DMS79 (cell line): ENCODE measurements around the gene DBNL.
A peak's percentile ranks its signal among the peaks of the same experiment; 100 is the strongest.
"Not testable (repeated sequence)": the region's sequence is repeated elsewhere in the genome, so short reads cannot be mapped to it uniquely, and the experiment has no call there.

Experiments
- DNase-seq: peaks from one replicate; lab custom pipeline; 2025; lab: John Stamatoyannopoulos, UW

DBNL gene

DNA sequence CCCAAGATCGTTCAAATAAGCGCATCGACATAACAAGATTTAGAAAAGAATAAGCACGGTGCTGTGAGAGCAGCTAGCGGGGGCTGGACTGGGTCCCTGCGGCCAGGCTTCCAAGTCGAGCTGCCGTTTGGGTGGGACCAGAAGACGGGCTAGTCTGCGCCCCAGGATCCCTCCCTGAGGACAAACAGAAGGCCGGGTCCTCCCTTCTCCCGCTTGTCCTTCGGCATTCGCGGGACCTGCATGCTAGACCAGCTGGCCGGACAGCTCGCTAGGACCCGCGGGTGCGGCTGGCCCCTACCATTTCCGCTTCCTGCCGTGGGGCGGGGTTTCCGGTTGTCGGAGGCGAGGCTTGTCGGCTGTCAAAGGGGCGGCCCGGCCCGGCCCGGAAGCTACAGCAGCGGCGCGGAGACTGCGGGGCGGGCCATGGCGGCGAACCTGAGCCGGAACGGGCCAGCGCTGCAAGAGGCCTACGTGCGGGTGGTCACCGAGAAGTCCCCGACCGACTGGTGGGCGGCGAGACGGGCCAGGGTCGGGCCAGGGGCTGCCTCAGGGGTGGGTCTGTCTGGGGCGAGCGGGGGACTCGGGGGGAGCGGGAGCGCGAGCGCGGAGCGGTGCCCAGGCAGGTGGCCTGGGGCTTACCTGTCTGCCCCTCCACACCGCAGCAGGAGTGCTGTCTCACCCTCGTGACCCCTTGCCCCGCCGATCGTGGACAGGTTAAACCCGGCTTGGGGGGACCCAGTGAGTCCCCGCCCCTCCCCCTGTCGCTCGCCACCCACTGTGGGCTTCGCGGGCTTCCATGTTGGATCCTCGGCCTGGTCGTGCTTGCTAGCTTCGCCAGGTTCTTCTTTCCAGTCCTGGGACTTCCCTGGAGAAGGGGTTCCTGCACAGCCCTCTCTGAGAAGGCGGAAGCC is at the start of gene DBNL:
Gene DBNL (plus strand): TSS at position 388 of the 911 bp plus-strand sequence. CDS start 36 bp downstream, at position 424.
- DNase-seq: peak; percentile 80

DNA sequence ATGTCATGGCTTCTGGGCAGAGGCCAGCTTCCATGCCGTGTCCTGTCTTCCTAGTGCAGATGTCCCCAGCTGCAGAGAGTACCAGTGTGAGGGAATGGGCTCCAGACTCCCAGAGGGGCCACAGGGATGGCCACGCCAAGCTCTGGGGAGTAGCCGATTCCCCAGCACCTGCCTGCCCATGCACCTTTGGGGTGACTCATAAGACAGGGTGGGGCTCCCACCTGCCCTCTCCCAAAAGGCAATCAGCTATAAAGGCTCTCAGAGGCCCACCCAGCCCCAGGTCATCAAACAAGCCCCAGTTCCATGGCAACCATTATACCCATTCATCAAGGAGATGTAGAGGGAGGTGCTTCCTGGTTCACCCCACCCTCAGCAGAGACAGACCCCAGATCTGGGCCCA is 47.0 kb upstream of the DBNL start, which contains the start of gene SPDYE1:
Gene SPDYE1 (plus strand): TSS at position 366 of the 400 bp plus-strand sequence. CDS start 2,053 bp downstream, outside the sequence.
- not testable (repeated sequence) for DNase-seq

DNA sequence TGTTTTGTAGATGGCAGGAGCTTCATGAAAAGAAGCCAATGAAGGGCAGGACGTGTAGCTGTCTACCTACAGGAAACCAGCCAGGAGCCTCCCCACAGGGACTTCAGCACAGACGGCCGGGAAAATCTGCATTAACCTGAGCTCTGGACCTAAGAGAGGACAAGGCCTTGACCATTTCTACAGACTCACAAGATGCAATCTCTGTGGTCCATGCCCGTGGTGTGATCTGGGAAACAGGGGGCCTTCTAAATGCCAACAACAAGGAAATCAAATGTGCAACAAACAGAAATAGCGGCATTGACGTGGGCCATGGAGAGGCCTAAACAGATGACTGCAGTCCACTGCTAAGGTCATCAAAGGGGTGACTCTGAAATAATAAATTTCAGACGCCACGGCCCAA is 32.4 kb upstream of the DBNL start:
- not testable (repeated sequence) for DNase-seq

DNA sequence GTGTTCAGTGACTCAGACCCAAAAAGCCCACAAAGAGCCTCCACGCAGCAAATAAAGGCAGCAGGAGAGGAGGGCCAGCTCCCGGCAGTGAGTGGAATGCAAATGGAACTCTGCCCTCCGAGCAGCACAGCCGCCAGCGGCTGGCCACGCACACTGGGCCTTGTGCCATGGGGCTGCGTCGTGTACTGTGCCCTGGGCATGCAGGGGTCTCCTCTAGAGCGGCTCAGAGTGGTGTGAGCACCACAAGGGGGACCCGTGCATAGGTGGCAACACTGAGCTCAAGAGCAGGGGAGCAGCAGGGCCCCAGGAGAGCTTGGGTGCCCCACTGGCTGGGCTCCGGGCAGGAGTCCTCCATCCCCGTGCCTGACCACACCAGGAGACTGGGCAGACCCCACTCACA is 29.4 kb upstream of the DBNL start:
- not testable (repeated sequence) for DNase-seq

DNA sequence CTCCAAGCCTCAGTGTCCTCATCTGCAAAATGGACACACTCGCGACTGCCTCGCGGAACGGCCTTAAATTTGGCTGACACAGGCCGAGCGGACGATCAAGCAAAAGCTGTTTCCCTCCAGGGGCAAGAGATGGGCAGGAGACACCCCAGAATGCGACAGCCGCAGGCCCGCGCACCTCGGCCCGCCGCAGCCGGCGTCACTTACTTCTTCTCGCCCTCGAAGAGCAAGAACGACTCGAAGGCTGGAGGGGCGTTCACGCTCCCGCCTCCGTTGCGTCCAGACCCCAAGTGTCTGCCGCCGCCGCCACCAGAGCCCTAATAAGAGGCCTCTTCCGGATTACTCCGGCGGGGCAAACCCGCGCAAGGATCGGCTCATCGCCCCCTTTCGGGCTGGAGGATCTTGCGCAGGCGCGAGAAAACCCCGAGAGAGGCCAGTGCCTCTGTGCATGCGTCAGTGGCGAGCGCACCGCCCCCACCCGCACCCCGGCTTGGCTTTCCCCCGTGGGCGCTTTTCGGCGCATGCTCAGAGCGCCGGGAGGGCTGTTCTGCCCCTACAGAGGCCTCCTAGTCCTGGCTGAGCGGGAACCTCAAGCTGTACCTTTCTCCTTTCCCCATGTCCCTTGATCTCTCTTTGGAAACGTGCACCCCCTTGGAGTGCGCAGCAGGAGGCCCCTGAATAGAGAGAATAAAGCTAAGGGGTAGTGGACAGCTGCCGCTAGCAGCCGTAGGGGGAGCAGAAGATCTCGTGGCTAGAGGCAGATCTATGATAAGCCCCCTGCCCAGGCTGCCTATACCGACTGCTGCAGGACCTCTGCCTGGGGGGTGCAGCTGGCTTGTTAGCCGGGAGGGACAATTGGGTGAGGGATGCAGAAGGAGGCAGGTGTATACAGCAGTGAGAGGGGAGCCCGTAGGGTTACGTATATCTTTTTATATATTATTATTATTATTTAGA is 25.4 kb upstream of the DBNL start:
- DNase-seq: peak; percentile 98

DNA sequence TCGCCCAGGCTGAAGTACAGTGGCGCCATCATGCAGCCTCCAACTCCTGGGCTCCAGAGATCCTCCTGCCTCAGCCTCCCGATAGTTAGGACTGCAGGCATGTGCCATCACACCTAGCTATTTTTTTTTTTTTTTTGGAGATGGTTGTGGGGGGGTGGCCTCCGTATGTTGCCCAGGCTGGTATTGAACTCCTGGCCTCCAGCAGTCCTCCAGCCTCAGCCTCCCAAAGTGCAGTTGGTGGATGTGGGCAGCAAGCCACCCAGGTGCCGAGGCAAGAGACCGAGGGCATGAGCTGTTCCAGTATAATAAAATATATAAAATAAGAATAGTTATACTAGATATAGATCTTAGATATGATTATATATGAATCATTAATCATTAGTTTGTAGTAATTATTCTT is 24.7 kb upstream of the DBNL start:
- DNase-seq: not testable (repeated sequence)

DNA sequence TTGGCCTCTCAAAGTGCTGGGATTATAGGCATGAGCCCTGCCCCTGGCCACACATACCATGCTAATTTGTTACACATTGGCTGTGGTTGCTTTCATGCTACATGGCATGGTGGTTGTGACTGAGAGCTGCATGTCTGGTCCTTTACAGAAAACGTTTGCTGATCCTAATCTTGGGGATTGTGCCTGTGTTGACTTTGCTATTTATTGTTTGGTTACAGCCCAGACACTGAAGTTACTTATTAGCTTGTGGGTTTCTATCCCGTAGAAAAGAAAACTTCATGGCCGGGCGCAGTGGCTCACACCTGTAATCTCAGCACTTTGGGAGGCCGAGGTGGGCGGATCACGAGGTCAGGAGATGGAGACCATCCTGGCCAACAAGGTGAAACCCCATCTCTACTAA is 22.4 kb upstream of the DBNL start:
- not testable (repeated sequence) for DNase-seq

DNA sequence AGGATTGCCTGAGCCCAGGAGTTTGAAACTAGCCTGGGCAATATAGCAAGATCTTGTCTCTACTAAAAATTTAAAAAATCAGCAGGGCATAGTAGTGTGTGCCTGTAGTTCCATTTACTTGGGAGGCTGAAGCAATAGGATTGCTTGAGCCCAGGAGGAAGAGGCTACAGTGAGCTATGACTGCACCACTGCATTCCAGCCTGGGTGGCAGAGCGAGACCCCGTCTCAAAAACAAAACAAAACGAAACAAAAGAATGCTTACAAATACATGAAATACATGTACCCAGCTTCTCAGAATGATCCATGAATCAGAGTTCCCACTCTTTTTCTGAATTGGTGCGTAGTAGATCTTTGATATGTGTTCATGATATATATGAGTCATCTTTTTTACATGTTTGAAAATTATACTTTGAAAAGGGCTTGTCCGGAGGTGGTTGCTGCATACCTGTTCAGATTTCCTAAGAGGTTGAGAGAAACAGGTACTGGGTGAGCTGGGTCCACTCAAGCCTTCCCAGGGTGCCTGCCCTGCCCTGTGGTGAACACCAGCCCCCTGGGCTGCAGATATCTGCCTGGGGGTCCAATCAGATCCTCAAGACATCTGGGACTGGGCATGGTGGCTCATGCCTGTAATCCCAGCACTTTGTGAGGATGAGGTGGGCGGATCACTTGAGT is 21.6 kb upstream of the DBNL start:
- not testable (repeated sequence) for DNase-seq

DNA sequence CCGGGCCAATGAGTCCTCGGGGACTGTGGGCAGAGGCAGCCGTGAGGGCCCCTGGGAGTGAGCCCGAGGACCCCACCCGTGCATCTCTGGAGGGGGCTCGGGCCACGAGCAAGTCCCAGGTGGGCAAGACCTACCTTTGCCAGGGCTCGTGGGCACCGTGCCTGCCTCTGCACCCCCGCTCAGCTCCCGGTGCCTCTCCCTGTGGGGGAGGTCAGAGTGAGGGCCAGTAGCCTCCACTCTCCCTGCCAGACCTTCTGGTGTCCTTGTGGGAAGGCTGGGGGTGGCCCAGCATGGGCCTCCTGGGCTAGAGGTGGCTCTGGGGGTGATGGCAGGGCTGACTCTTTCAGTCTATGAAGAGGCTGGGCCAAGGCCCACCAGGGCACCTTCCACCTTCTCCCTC is 15.1 kb upstream of the DBNL start:
- DNase-seq: not testable (repeated sequence)

DNA sequence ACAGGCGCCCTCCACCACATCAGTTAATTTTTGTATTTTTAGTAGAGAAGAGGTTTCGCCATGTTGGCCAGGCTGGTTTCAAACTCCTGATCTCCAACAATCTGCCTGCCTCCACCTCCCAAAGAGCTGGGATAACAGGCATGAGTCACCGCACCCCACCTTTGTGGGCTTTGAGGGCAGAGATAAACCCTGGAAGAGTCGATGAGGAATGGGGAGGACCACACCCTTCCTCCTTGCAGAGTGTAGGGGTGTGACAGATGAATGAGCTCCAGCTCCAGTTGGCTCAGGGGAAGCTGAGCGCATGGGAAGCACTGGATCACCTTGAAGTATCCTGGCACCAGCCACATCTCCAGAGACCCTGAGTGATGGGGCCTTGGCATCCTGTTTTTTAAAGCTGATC is 14.5 kb upstream of the DBNL start:
- DNase-seq: not testable (repeated sequence)

DNA sequence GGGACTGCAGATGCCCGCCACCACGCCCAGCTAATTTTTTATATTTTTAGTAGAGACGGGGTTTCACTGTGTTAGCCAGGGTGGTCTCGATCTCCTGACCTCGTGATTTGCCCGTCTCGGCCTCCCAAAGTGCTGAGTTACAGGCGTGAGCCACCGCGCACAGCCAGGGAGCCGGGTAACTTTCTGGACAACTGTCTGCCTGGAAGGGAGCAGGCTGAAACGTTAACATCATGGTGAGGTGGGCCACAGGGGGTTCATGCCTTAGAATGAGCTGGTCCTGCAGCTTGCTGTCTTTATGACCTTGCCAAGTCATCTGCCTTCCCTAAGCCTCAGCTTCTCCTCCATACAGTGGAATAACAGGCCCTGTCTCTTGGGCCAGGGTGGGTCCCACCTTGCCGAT is 13.2 kb upstream of the DBNL start:
- not testable (repeated sequence) for DNase-seq

DNA sequence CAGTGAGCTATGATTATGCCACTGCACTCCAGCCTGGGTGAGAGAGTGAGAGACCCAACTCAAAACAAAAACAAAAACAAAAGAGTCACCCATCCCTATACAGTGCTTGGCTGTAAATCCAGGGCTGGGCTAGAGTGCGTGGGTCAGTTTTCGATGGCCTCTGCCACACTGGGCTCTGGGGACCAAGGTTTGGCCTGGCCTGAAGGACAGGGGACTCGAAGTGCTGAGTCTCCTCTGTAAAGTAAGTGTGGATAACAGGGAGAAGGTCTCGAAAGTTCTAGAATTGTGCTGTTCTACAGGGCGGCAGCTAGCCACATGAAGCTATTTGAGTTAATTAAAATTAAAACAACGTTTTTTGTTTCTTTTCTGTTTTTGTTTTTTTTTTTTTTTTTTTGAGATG is 12.5 kb upstream of the DBNL start:
- DNase-seq: not testable (repeated sequence)

DNA sequence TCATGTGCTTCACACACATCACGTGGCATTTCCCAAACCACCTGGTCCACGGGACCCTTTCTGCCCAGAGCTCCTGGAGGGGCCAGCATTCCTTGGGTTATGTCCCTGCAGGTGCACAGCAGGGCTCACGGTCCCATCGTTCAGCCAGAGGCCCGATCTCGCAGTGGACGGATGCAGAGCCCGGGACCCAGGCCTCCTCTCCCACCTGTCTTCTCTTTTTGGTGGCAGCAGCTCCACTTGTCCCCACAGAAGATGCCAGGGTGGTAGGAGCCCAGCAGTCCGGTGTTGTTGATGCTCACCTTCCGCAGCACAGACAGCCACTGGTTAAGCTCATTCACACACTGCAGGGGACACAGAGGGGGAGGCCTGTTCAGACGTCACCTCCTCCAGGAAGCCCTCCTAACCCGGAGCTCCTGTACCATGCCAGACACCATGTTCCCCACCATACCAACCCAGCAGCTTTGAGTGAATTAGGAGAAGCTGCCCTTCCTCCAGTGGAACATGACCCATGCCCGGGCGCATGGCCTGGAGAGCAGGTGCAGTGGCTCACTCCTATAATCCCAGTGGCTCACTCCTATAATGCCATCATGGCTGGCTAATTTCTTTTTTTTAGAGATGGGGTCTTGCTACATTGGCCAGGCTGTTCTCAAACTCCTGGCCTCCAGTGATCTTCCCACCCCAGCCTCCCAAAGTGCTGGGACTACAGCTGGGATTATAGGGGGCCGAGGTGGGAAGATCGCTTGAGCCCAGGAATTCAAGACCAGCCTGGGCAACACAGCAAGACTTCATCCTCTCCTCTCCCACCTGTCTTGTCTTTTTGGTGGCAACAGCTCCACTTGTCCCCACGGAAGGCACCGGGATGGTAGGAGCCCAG is 10.3 kb upstream of the DBNL start:
- DNase-seq: not testable (repeated sequence)

DNA sequence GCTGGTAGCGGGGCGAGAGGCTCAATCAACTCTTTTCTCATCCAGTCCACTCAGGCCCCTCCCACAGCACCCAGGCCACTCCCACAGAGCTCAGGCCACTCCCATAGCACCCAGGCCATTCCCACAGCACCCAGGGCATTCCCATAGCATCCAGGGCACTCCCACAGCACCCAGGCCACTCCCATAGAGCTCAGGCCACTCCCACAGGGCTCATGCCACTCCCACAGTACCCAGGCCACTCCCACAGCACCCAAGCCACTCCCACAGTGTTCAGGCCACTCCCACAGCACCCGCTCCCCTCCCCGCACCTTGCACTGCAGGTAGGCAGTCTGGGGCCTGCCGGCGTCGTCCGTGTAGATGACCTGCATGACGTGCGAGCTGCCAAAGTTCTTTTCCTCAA is 8.1 kb upstream of the DBNL start:
- not testable (repeated sequence) for DNase-seq

DNA sequence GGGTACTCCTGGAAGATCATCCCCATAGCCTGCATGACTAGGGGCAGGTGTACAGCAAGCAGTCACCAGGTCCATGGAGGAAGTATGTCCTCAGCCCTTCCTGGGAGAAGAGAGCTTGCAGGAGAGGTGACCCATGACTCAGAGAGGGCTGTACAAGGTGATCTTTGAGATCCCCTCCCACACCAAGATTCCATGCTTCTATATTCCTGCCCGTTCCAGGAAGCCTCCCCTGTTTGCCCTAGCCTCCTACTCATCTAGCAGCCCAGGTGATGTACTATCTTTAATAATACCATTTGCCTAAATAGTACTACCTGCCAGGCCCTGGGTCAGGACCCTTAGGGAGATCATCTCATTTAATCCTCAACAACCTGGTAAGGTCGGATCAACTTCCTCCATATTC is 6.6 kb upstream of the DBNL start:
- not testable (repeated sequence) for DNase-seq

DNA sequence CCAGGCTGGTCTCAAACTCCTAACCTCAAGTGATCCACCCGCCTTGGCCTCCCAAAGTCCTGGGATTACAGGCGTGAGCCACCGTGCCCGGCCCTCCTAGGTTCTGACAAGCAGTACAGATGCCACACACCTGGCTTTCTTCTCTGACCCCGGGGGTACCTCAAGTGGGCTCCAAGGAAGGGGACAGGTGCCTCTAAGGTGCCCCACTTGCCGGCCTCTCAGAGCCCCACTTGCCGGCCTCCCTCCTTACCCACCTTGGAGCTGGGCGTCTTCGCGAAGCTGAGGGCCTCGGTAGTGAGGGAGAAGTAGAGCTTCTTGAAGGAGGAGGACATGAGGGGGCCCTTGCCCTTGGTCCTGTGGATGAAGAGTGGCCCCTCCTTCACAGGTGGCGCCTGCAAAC is 5.9 kb upstream of the DBNL start:
- not testable (repeated sequence) for DNase-seq

DNA sequence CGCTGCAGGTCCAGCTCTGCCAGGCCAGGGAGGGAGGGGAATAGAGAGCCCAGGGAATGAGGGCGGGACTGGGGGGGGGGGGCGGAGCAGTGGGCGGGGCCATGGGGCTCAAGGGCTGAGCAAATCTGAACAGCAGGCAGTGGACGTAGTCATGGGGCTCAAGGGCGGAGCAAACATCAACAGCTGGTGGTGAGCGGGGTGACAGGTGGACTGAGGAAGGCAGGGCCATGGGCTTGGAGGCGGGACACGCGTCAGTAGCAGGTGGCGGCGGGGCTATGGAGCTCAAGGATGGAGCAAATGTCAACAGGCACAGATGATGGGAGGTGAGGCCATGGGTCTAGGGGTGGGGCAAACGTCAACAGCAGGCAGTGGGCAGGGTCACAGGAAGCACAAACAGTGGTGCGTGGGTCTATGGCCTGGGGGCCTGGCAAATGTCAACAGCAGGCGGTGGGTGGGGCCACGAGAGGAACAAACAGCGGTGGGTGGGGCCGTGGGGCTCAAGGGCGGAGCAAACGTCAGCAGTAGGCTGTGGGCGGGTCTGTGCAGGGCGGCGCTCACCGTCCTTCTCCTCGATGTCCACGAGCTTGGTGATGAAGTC is 5.4 kb upstream of the DBNL start:
- peak; percentile 94 for DNase-seq

DNA sequence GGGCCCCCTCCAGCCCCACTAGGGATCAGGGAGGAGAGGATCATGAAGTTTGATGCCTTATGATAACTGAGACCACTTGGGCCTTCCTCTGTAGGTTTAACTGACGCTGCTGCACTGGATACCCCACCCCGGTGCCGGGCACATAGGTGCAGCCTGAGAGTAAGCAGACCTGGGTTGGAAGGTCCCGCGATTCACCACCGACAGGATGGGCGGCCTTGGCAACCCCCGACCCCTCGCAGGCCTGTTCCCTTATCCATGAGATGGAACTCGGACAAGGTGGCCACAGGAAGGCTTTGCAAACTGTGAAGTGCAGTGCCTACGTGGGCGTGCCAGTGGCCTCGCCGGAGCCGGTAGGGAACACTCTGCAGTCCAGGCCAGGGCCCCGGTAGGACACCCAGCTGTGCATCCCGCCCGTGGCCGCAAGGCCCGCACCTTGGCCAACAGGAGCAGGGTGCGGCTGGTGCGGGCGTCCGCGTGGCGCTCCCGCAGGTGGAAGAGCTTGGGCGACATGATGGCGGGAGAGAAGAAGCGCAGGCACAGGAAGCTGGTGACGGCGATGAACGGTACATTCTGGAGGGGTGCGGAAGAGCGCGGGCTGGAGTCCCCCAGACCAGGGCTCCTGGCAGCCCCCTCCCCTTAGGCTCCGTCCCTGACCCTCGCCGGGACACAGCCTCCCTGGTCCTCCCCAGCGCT is 4.6 kb upstream of the DBNL start:
- not testable (repeated sequence) for DNase-seq

DNA sequence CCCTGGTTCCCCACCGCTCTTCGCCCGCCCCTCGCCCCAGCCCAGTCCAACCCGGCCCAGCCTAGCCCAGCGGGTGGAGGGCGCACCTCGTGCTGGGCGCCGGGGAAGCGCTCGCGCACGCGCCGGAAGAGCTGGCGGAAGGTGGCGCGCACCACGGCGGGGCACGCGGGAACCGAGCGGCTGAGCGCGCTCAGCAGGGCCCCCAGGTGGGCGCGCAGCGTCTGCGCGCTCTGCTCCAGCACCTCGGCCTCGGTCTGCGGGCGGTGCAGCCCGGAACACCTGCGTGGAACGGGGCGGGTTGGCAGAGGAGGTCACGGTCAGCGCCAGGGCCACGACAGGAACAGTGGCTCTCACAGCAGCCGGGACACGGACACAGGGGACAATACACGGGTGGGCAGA is 4.0 kb upstream of the DBNL start:
- DNase-seq: not testable (repeated sequence)

DNA sequence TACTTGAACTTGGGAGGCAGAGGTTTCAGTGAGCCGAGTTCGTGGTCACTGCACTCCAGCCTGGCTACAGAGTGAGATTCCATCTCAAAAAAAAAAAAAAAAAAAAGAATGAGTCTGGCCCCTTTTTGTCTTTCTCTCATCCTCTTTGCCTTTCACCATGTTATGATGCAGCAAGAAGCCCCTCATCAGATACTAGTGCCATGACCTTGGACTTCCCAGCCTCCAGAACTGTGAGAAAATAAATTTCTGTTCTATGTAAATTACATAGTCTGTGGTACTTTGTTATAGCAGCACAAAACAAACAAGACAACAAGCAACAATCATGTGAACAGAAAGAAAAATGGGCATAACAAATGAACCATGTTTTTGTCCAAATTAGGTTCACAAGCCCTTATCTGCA is 2.3 kb upstream of the DBNL start:
- no peak for DNase-seq
